Measurements from ENCODE around the gene TTC39A. TPM values are rescaled to one million over a fixed set of nuclear protein-coding genes. Genes with fewer than 3 reads are reported as not detected.

Gene TTC39A
- total RNA-seq, 1 donor from 2014 or later = 11.5 TPM

- TF ChIP-seq CTCF (IDR thresholded peaks at IDR 0.05) (no peak), POLR2AphosphoS5 (IDR thresholded peaks at IDR 0.05; ENCODE audit: insufficient read depth in 1 of 2, low read depth in 1 of 2) (no peak), POLR2A (IDR thresholded peaks at IDR 0.05) (no peak)
- Histone ChIP-seq H3K27me3 (no peaks in the 10 kb centered on the region), H3K4me3 (peak overlapping the region; percentile 52 to 71), H3K36me3 (no peaks in the 10 kb centered on the region), H3K27ac (peak overlapping the region; percentile 53), H3K4me1 (peaks cover 24% of the 10 kb centered on the region), H3K9me3 (no peaks in the 10 kb centered on the region)
- DNase-seq (ENCODE audit: extremely low spot score in 2 of 2) = no peak
- intact Hi-C loops (cut with DNase I) = no loop called here
Observed at GRCh38 chr1:51329443-51330325, 678 bp downstream of the TTC39A start.

GRCh38 chr1:51328926-51329325 is 1.4 kb downstream of the TTC39A start:
- intact Hi-C loops (cut with DNase I) = no loop called here
- TF ChIP-seq CTCF (IDR thresholded peaks at IDR 0.05) (no peak), POLR2AphosphoS5 (IDR thresholded peaks at IDR 0.05; ENCODE audit: insufficient read depth in 1 of 2, low read depth in 1 of 2) (no peak), POLR2A (IDR thresholded peaks at IDR 0.05) (no peak)
- H3K27ac ChIP-seq = peak overlapping the region; percentile 53
- no peaks in the 10 kb centered on the region for H3K36me3 ChIP-seq
- no peak for DNase-seq (ENCODE audit: extremely low spot score in 2 of 2)
- H3K4me1 ChIP-seq = peaks cover 24% of the 10 kb centered on the region
- H3K9me3 ChIP-seq = no peaks in the 10 kb centered on the region
- no peak overlapping the region for H3K4me3 ChIP-seq
- H3K27me3 ChIP-seq = no peaks in the 10 kb centered on the region

GRCh38 chr1:51328279-51328678 is 2.1 kb downstream of the TTC39A start:
- intact Hi-C loops (cut with DNase I) = no loop called here
- Histone ChIP-seq H3K4me1 (peaks cover 24% of the 10 kb centered on the region), H3K9me3 (no peaks in the 10 kb centered on the region), H3K27ac (no peak overlapping the region), H3K36me3 (no peaks in the 10 kb centered on the region), H3K4me3 (no peak overlapping the region), H3K27me3 (no peaks in the 10 kb centered on the region)
- DNase-seq (ENCODE audit: extremely low spot score in 2 of 2) = no peak
- TF ChIP-seq CTCF (IDR thresholded peaks at IDR 0.05) (no peak), POLR2AphosphoS5 (IDR thresholded peaks at IDR 0.05; ENCODE audit: insufficient read depth in 1 of 2, low read depth in 1 of 2) (no peak), POLR2A (IDR thresholded peaks at IDR 0.05) (no peak)

- intact Hi-C loops (cut with DNase I) = no loop called here
Observed at GRCh38 chr1:51327386-51327785, 3.0 kb downstream of the TTC39A start.

More at GRCh38 chr1:51327386-51327785, 3.0 kb downstream of the TTC39A start:
- H3K4me1 ChIP-seq = peaks cover 24% of the 10 kb centered on the region
- TF ChIP-seq POLR2AphosphoS5 (IDR thresholded peaks at IDR 0.05; ENCODE audit: insufficient read depth in 1 of 2, low read depth in 1 of 2) = no peak
- no peak for TF ChIP-seq POLR2A (IDR thresholded peaks at IDR 0.05)
- no peak for TF ChIP-seq CTCF (IDR thresholded peaks at IDR 0.05)
- no peak for DNase-seq (ENCODE audit: extremely low spot score in 2 of 2)
- H3K9me3 ChIP-seq = no peaks in the 10 kb centered on the region
- H3K36me3 ChIP-seq = no peaks in the 10 kb centered on the region
- H3K27ac ChIP-seq = no peak overlapping the region
- no peaks in the 10 kb centered on the region for H3K27me3 ChIP-seq
- H3K4me3 ChIP-seq = no peak overlapping the region

Data from vagina (tissue), 2 donors.